ENCODE results near the gene KRTAP9-8. TPM values are rescaled to one million over a fixed set of nuclear protein-coding genes. Genes with fewer than 3 reads are reported as not detected.

The KRTAP9-8 gene
- total RNA-seq, 1 donor from 2014 or later: not detected

- DNase-seq (ENCODE audit: low spot score): no peak
- Mint-ChIP-seq H3K9me3 (ENCODE audit: low read depth) (peaks cover under 1% of the 10 kb centered on the region), H3K4me1 (ENCODE audit: low read depth) (peaks cover 10% of the 10 kb centered on the region), H3K27me3 (ENCODE audit: low read depth) (peaks cover 29% of the 10 kb centered on the region), H3K27ac (ENCODE audit: unreplicated experiment) (no peak overlapping the region), H3K36me3 (ENCODE audit: low read depth) (no peaks in the 10 kb centered on the region), H3K4me3 (ENCODE audit: unreplicated experiment) (no peak overlapping the region)
- no peak for TF ChIP-seq CTCF (IDR thresholded peaks at IDR 0.05)
These were observed 18.5 kb downstream of the KRTAP9-8 start for GRCh38 chr17:41256291-41256685.

GRCh38 chr17:41258406-41258805, 20.6 kb downstream of the KRTAP9-8 start:
- DNase-seq (ENCODE audit: low spot score): no peak
- peaks cover 2% of the 10 kb centered on the region for H3K36me3 Mint-ChIP-seq (ENCODE audit: low read depth)
- H3K27me3 Mint-ChIP-seq (ENCODE audit: low read depth): peaks cover 20% of the 10 kb centered on the region
- peaks cover 2% of the 10 kb centered on the region for H3K9me3 Mint-ChIP-seq (ENCODE audit: low read depth)
- H3K4me1 Mint-ChIP-seq (ENCODE audit: low read depth): peaks cover 10% of the 10 kb centered on the region
- H3K27ac Mint-ChIP-seq (ENCODE audit: unreplicated experiment): no peak overlapping the region
- TF ChIP-seq CTCF (IDR thresholded peaks at IDR 0.05): no peak
- no peak overlapping the region for H3K4me3 Mint-ChIP-seq (ENCODE audit: unreplicated experiment)

- DNase-seq (ENCODE audit: low spot score): no peak
- H3K27me3 Mint-ChIP-seq (ENCODE audit: low read depth): peaks cover 16% of the 10 kb centered on the region
- TF ChIP-seq CTCF (IDR thresholded peaks at IDR 0.05): no peak
- H3K4me3 Mint-ChIP-seq (ENCODE audit: unreplicated experiment): no peak overlapping the region
- H3K4me1 Mint-ChIP-seq (ENCODE audit: low read depth): no peaks in the 10 kb centered on the region
- H3K27ac Mint-ChIP-seq (ENCODE audit: unreplicated experiment): no peak overlapping the region
- H3K36me3 Mint-ChIP-seq (ENCODE audit: low read depth): peaks cover 2% of the 10 kb centered on the region
- H3K9me3 Mint-ChIP-seq (ENCODE audit: low read depth): peaks cover 2% of the 10 kb centered on the region
These were observed 25.4 kb downstream of the KRTAP9-8 start for GRCh38 chr17:41263212-41263611.

GRCh38 chr17:41264599-41264998, 26.8 kb downstream of the KRTAP9-8 start:
- Mint-ChIP-seq H3K27me3 (ENCODE audit: low read depth) (peaks cover 16% of the 10 kb centered on the region), H3K36me3 (ENCODE audit: low read depth) (peaks cover 2% of the 10 kb centered on the region), H3K27ac (ENCODE audit: unreplicated experiment) (no peak overlapping the region), H3K9me3 (ENCODE audit: low read depth) (peaks cover 2% of the 10 kb centered on the region), H3K4me1 (ENCODE audit: low read depth) (no peaks in the 10 kb centered on the region), H3K4me3 (ENCODE audit: unreplicated experiment) (no peak overlapping the region)
- no peak for DNase-seq (ENCODE audit: low spot score)
- no peak for TF ChIP-seq CTCF (IDR thresholded peaks at IDR 0.05)

GRCh38 chr17:41265078-41265477, 27.3 kb downstream of the KRTAP9-8 start, which contains the start of gene KRTAP9-6:
KRTAP9-6 (plus strand) TSS chr17:41265378; CDS start chr17:41265378, 0 bp downstream.
- Mint-ChIP-seq H3K9me3 (ENCODE audit: low read depth) (peaks cover 2% of the 10 kb centered on the region), H3K4me1 (ENCODE audit: low read depth) (no peaks in the 10 kb centered on the region), H3K27ac (ENCODE audit: unreplicated experiment) (no peak within 1 kb of the TSS), H3K4me3 (ENCODE audit: unreplicated experiment) (no peak within 1 kb of the TSS), H3K36me3 (ENCODE audit: low read depth) (peaks cover 2% of the 10 kb centered on the region), H3K27me3 (ENCODE audit: low read depth) (peaks cover 16% of the 10 kb centered on the region)
- TF ChIP-seq CTCF (IDR thresholded peaks at IDR 0.05): no peak
- no peak for DNase-seq (ENCODE audit: low spot score)
